Neuronal stem cell (in vitro differentiated cells): ENCODE data around the gene XYLT1.
A peak's percentile ranks its signal among the peaks of the same experiment; 100 is the strongest.

ENCODE experiments used
- DNase-seq: peaks from one replicate; pipeline ENCODE4 v3.0.0-alpha.2; 2013; ENCODE audit warnings: low spot score
- H2AFZ ChIP-seq: one replicate; pipeline ENCODE4 v1.6.1; 2013; ENCODE audit warnings: mild to moderate bottlenecking, low read length, inconsistent platforms
- H2AK5ac ChIP-seq: 2 replicates; pipeline ENCODE4 v1.6.1; 2013; ENCODE audit warnings: low read depth, mild to moderate bottlenecking, inconsistent platforms, low read length, moderate library complexity, mixed read lengths
- H2BK120ac ChIP-seq: 2 replicates; pipeline ENCODE4 v1.6.1; 2013; ENCODE audit warnings: low read depth, mild to moderate bottlenecking, inconsistent platforms, low read length, moderate library complexity, mixed read lengths
- H2BK12ac ChIP-seq: one replicate; pipeline ENCODE4 v1.6.1; 2013; ENCODE audit warnings: low read length, inconsistent platforms
- H2BK15ac ChIP-seq: 2 replicates; pipeline ENCODE4 v1.6.1; 2013; ENCODE audit warnings: mild to moderate bottlenecking, low read length, inconsistent platforms, mixed read lengths
- H2BK5ac ChIP-seq: one replicate; pipeline ENCODE4 v1.6.1; 2013; ENCODE audit warnings: inconsistent platforms, mild to moderate bottlenecking, low read length, moderate library complexity
- H3K14ac ChIP-seq: one replicate; pipeline ENCODE4 v1.6.1; 2013; ENCODE audit warnings: low read length, inconsistent platforms
- H3K18ac ChIP-seq: 2 replicates; pipeline ENCODE4 v1.6.1; 2013; ENCODE audit warnings: low read length, inconsistent platforms
- H3K23ac ChIP-seq: 2 replicates; pipeline ENCODE4 v1.6.1; 2013; ENCODE audit warnings: low read depth, mild to moderate bottlenecking, mixed read lengths, low read length, inconsistent platforms; ENCODE audit not compliant: poor library complexity
- H3K27ac ChIP-seq: replicated peaks from 3 replicates; pipeline ENCODE4 v1.5.1; 2013; ENCODE audit warnings: low read length, inconsistent platforms
- H3K27me3 ChIP-seq, 3 experiments: 2 replicates each; pipeline ENCODE4 v1.6.1; 2013; ENCODE audit warnings: low read length in 3 of 3, mild to moderate bottlenecking in 2 of 3, inconsistent platforms in 1 of 3, low read depth in 1 of 3, mixed read lengths in 1 of 3, moderate library complexity in 1 of 3; ENCODE audit not compliant: control insufficient read depth in 3 of 3, insufficient read depth in 3 of 3
- H3K36me3 ChIP-seq, 2 donors: replicated peaks in 1 of 2; 2 replicates each; pipeline ENCODE4 v1.6.1; 2013; ENCODE audit warnings: low read length in 2 of 2; ENCODE audit not compliant: control insufficient read depth in 2 of 2, insufficient read depth in 2 of 2
- H3K4ac ChIP-seq: 2 replicates; pipeline ENCODE4 v1.6.1; 2013; ENCODE audit warnings: inconsistent platforms, mild to moderate bottlenecking, low read length, moderate library complexity
- H3K4me1 ChIP-seq, 2 donors: 1 replicate in 1 of 2; 2 replicates in 1 of 2; pipeline ENCODE4 v1.6.1; 2013; ENCODE audit warnings: low read length in 2 of 2, low read depth in 1 of 2; ENCODE audit not compliant: control insufficient read depth in 2 of 2, insufficient read depth in 1 of 2
- H3K4me2 ChIP-seq: one replicate; pipeline ENCODE4 v1.6.1; 2013; ENCODE audit warnings: mild to moderate bottlenecking, low read length, inconsistent platforms; ENCODE audit not compliant: insufficient read depth, poor library complexity, severe bottlenecking
- H3K4me3 ChIP-seq, 2 donors: 2 replicates each; pipeline ENCODE4 v1.5.1; 2013; ENCODE audit warnings: low read length in 2 of 2, mild to moderate bottlenecking in 2 of 2, inconsistent platforms in 1 of 2, moderate library complexity in 1 of 2
- H3K79me1 ChIP-seq: one replicate; pipeline ENCODE4 v1.6.1; 2013; ENCODE audit warnings: low read depth, mild to moderate bottlenecking, inconsistent platforms, low read length, moderate library complexity
- H3K9ac ChIP-seq: one replicate; pipeline ENCODE4 v1.6.1; 2013; ENCODE audit warnings: mild to moderate bottlenecking, low read depth, low read length, inconsistent platforms; ENCODE audit not compliant: poor library complexity
- H3K9me3 ChIP-seq, 2 donors: replicated peaks in 1 of 2; 2 replicates each; pipeline versions ENCODE3 to v1.6.1; 2013; ENCODE audit warnings: low read length in 2 of 2, mild to moderate bottlenecking in 2 of 2, inconsistent platforms in 1 of 2, low read depth in 1 of 2, mixed read lengths in 1 of 2, moderate library complexity in 1 of 2; ENCODE audit not compliant: control insufficient read depth in 2 of 2, insufficient read depth in 1 of 2
- H4K8ac ChIP-seq: one replicate; pipeline ENCODE4 v1.6.1; 2013; ENCODE audit warnings: low read depth, mild to moderate bottlenecking, inconsistent platforms, low read length, moderate library complexity
- H4K91ac ChIP-seq: one replicate; pipeline ENCODE4 v1.6.1; 2013; ENCODE audit warnings: low read length, low read depth, mild to moderate bottlenecking, inconsistent platforms; ENCODE audit not compliant: poor library complexity
- WGBS, 2 donors: extraction: QIAGEN DNeasy Blood & Tissue Kit; methylation state at CpG; one replicate each; pipeline ENCODE4 v1.1.7; 2013; ENCODE audit warnings: missing lambda C conversion rate in 2 of 2, mixed read lengths in 1 of 2; ENCODE audit not compliant: insufficient read length in 2 of 2, insufficient replicate concordance in 1 of 2; ENCODE audit errors: extremely low coverage in 2 of 2; 5-methylcytosine and 5-hydroxymethylcytosine counted together

The XYLT1 gene

GRCh38 chr16:17386229-17386628 lies 84.5 kb downstream of the XYLT1 start:
- Histone ChIP-seq H4K91ac (no peak overlapping the region), H3K4me2 (no peak overlapping the region), H3K4ac (no peak overlapping the region), H2BK15ac (no peak overlapping the region), H3K23ac (no peak overlapping the region), H3K27me3 (no peaks in the 10 kb centered on the region), H3K36me3 (no peaks in the 10 kb centered on the region), H3K79me1 (no peaks in the 10 kb centered on the region), H3K27ac (no peak overlapping the region), H2BK12ac (no peak overlapping the region), H2BK120ac (no peak overlapping the region), H2BK5ac (no peak overlapping the region), H3K18ac (no peak overlapping the region), H3K9me3 (no peaks in the 10 kb centered on the region), H2AFZ (no peak overlapping the region), H3K4me1 (peaks cover 9 to 27% of the 10 kb centered on the region in 2 donors), H2AK5ac (no peak overlapping the region), H4K8ac (no peak overlapping the region), H3K14ac (no peak overlapping the region), H3K4me3 (no peak overlapping the region), H3K9ac (no peak overlapping the region)
- WGBS, 2 donors, result no CpG with 5 or more reads among the region's 3 CpGs
- peak; percentile 35 for DNase-seq

- Histone ChIP-seq H3K4ac (no peak overlapping the region), H2BK120ac (no peak overlapping the region), H3K79me1 (no peaks in the 10 kb centered on the region), H3K36me3 (no peaks in the 10 kb centered on the region), H2BK5ac (no peak overlapping the region), H3K4me3 (no peak overlapping the region), H3K9ac (no peak overlapping the region), H4K91ac (no peak overlapping the region), H3K27me3 (no peaks in the 10 kb centered on the region), H2BK15ac (no peak overlapping the region), H2AK5ac (no peak overlapping the region), H3K18ac (no peak overlapping the region), H4K8ac (no peak overlapping the region), H3K9me3 (no peaks in the 10 kb centered on the region), H3K23ac (no peak overlapping the region), H3K4me1 (peaks cover 19 to 27% of the 10 kb centered on the region in 2 donors), H2BK12ac (no peak overlapping the region), H3K27ac (no peak overlapping the region), H2AFZ (no peak overlapping the region), H3K4me2 (no peak overlapping the region), H3K14ac (no peak overlapping the region)
- no CpG with 5 or more reads among the region's 5 CpGs for WGBS, 2 donors
- DNase-seq, result no peak
Measured at GRCh38 chr16:17384471-17384870, 86.3 kb downstream of the XYLT1 start.

GRCh38 chr16:17382949-17383863 lies 87.6 kb downstream of the XYLT1 start:
- no peak overlapping the region for H2AK5ac ChIP-seq
- no peaks in the 10 kb centered on the region for H3K36me3 ChIP-seq
- H3K23ac ChIP-seq, result no peak overlapping the region
- no peak overlapping the region for H2BK15ac ChIP-seq
- H3K9ac ChIP-seq, result no peak overlapping the region
- no peaks in the 10 kb centered on the region for H3K79me1 ChIP-seq
- H2AFZ ChIP-seq, result no peak overlapping the region
- no peak overlapping the region for H3K14ac ChIP-seq
- H3K4me3 ChIP-seq, result no peak overlapping the region
- no peak overlapping the region for H4K91ac ChIP-seq
- H2BK5ac ChIP-seq, result no peak overlapping the region
- H3K4ac ChIP-seq, result no peak overlapping the region
- peaks cover 0 to 2% (median 0%) of the 10 kb centered on the region in 3 experiments for H3K27me3 ChIP-seq
- H3K18ac ChIP-seq, result no peak overlapping the region
- no peaks in the 10 kb centered on the region for H3K9me3 ChIP-seq
- H3K4me1 ChIP-seq, result peaks cover 24 to 25% of the 10 kb centered on the region in 2 donors
- no peak overlapping the region for H2BK120ac ChIP-seq
- H2BK12ac ChIP-seq, result no peak overlapping the region
- H4K8ac ChIP-seq, result no peak overlapping the region
- no CpG with 5 or more reads among the region's 14 CpGs for WGBS, 2 donors
- no peak overlapping the region for H3K4me2 ChIP-seq
- DNase-seq, result no peak
- no peak overlapping the region for H3K27ac ChIP-seq

- Histone ChIP-seq H2BK15ac (no peak overlapping the region), H3K4me3 (no peak overlapping the region), H3K79me1 (no peaks in the 10 kb centered on the region), H3K9me3 (no peaks in the 10 kb centered on the region), H3K14ac (no peak overlapping the region), H3K27ac (no peak overlapping the region), H4K91ac (no peak overlapping the region), H3K4ac (no peak overlapping the region), H2AFZ (no peak overlapping the region), H2BK5ac (no peak overlapping the region), H3K4me1 (peaks cover 28 to 30% of the 10 kb centered on the region in 2 donors), H3K9ac (no peak overlapping the region), H3K23ac (no peak overlapping the region), H4K8ac (no peak overlapping the region), H3K36me3 (no peaks in the 10 kb centered on the region), H2BK120ac (no peak overlapping the region), H3K18ac (no peak overlapping the region), H2BK12ac (no peak overlapping the region), H3K4me2 (no peak overlapping the region), H2AK5ac (no peak overlapping the region), H3K27me3 (peaks cover 0 to 2% (median 0%) of the 10 kb centered on the region in 3 experiments)
- WGBS, 2 donors, result no CpG with 5 or more reads among the region's 6 CpGs
- no peak for DNase-seq
Measured at GRCh38 chr16:17382514-17382913, 88.2 kb downstream of the XYLT1 start.
